Glomerular visceral epithelial cell (primary cell): ENCODE data around the gene SGMS2.

Experiments used
- DNase-seq: peaks from one replicate; pipeline ENCODE4 v3.0.0-alpha.2; 2016; ENCODE audit errors: extremely low spot score

Gene SGMS2

GRCh38 chr4:107828315-107829090 lies 3.8 kb downstream of the SGMS2 start:
- no peak for DNase-seq

GRCh38 chr4:107831140-107831539 lies 6.4 kb downstream of the SGMS2 start:
- no peak for DNase-seq

- DNase-seq, result no peak
These were observed 7.6 kb downstream of the SGMS2 start for GRCh38 chr4:107832275-107832807.

- DNase-seq, result no peak
These were observed 9.6 kb downstream of the SGMS2 start for GRCh38 chr4:107834241-107834794.

GRCh38 chr4:107835406-107835805 lies 10.7 kb downstream of the SGMS2 start:
- no peak for DNase-seq

GRCh38 chr4:107837317-107837716 lies 12.6 kb downstream of the SGMS2 start:
- DNase-seq, result no peak

GRCh38 chr4:107837776-107838618 lies 13.3 kb downstream of the SGMS2 start:
- DNase-seq, result no peak

- DNase-seq, result no peak
These were observed 14.3 kb downstream of the SGMS2 start for GRCh38 chr4:107838861-107839565.

- no peak for DNase-seq
These were observed 18.7 kb downstream of the SGMS2 start for GRCh38 chr4:107843391-107843790.

- DNase-seq, result no peak
These were observed 20.9 kb downstream of the SGMS2 start for GRCh38 chr4:107845681-107846080.

- no peak for DNase-seq
These were observed 25.7 kb downstream of the SGMS2 start for GRCh38 chr4:107850438-107850837.

GRCh38 chr4:107853444-107854355 lies 29.0 kb downstream of the SGMS2 start:
- no peak for DNase-seq

GRCh38 chr4:107854356-107855022 lies 29.8 kb downstream of the SGMS2 start:
- no peak for DNase-seq

GRCh38 chr4:107855723-107856122 lies 31.0 kb downstream of the SGMS2 start:
- DNase-seq, result no peak

GRCh38 chr4:107856901-107857300 lies 32.2 kb downstream of the SGMS2 start:
- no peak for DNase-seq

GRCh38 chr4:107857741-107858140 lies 33.0 kb downstream of the SGMS2 start:
- no peak for DNase-seq

GRCh38 chr4:107858158-107858742 lies 33.5 kb downstream of the SGMS2 start:
- no peak for DNase-seq

GRCh38 chr4:107862658-107863057 lies 37.9 kb downstream of the SGMS2 start:
- peak; percentile 61 for DNase-seq

GRCh38 chr4:107863416-107863815 lies 38.7 kb downstream of the SGMS2 start:
- DNase-seq, result no peak
